SK-N-DZ (cell line): Measurements from ENCODE around the gene CNOT6.

Experiments used
- DNase-seq: peaks from one replicate; pipeline ENCODE4 v3.0.0-alpha.2; 2015; ENCODE audit warnings: low spot score

The CNOT6 gene

GRCh38 chr5:180568914-180569313 lies 74.7 kb downstream of the CNOT6 start:
- no peak for DNase-seq

GRCh38 chr5:180575571-180575970 lies 81.4 kb downstream of the CNOT6 start:
- DNase-seq: no peak

GRCh38 chr5:180580681-180581080 lies 86.5 kb downstream of the CNOT6 start:
- DNase-seq: no peak

- DNase-seq: no peak
Measured at GRCh38 chr5:180583738-180584137, 89.6 kb downstream of the CNOT6 start.

- no peak for DNase-seq
Measured at GRCh38 chr5:180586204-180586603, 92.0 kb downstream of the CNOT6 start.

GRCh38 chr5:180586870-180587269 lies 92.7 kb downstream of the CNOT6 start:
- no peak for DNase-seq

GRCh38 chr5:180589771-180590542 lies 95.8 kb downstream of the CNOT6 start:
- no peak for DNase-seq

GRCh38 chr5:180590543-180591310 lies 96.5 kb downstream of the CNOT6 start:
- DNase-seq: no peak

GRCh38 chr5:180591311-180591887 lies 97.2 kb downstream of the CNOT6 start, which contains the start of gene SCGB3A1:
TSS of gene SCGB3A1 (minus strand) at chr5:180591499. CDS start at chr5:180591462, 37 bp downstream.
- DNase-seq: no peak

- no peak for DNase-seq
Measured at GRCh38 chr5:180592176-180592575, 98.0 kb downstream of the CNOT6 start.

- no peak for DNase-seq
Measured at GRCh38 chr5:180593446-180594206, 99.4 kb downstream of the CNOT6 start.

GRCh38 chr5:180594311-180595045 lies 100.3 kb downstream of the CNOT6 start:
- no peak for DNase-seq

- no peak for DNase-seq
Measured at GRCh38 chr5:180595046-180595379, 100.8 kb downstream of the CNOT6 start.

- no peak for DNase-seq
Measured at GRCh38 chr5:180595381-180596114, 101.4 kb downstream of the CNOT6 start.

GRCh38 chr5:180596115-180596667 lies 102.0 kb downstream of the CNOT6 start:
- DNase-seq: no peak

- DNase-seq: no peak
Measured at GRCh38 chr5:180596668-180597231, 102.6 kb downstream of the CNOT6 start.

- DNase-seq: no peak
Measured at GRCh38 chr5:180598316-180598701, 104.1 kb downstream of the CNOT6 start.

- DNase-seq: no peak
Measured at GRCh38 chr5:180598797-180599589, 104.8 kb downstream of the CNOT6 start.

GRCh38 chr5:180599590-180599914 lies 105.4 kb downstream of the CNOT6 start:
- no peak for DNase-seq
